Lung (tissue), 12 donors: Measurements from ENCODE around the gene TSC22D1. TPM values are rescaled to one million over a fixed set of nuclear protein-coding genes. Genes with fewer than 3 reads are reported as not detected.
"Not testable (repeated sequence)": the region's sequence is repeated elsewhere in the genome, so short reads cannot be mapped to it uniquely, and the experiment has no call there.

Experiments used
- ATAC-seq: fragments of 200-7000 bp; cut with Tn5 transposase; one replicate; pipeline ENCODE4 v1.9.1; 2020; ENCODE audit warnings: moderate number of reproducible peaks; ENCODE audit not compliant: insufficient read depth, low FRiP score
- DNase-seq, 3 donors: peaks; one replicate each; pipeline ENCODE4 v3.0.0-alpha.2; 2013 to 2017
- H3K27ac ChIP-seq, 2 donors: one replicate each; pipeline ENCODE4 v1.5.1; 2013; ENCODE audit warnings: mild to moderate bottlenecking in 2 of 2, moderate library complexity in 2 of 2, control low read depth in 1 of 2, inconsistent platforms in 1 of 2, low read depth in 1 of 2, low read length in 1 of 2
- H3K27me3 ChIP-seq, 3 donors: one replicate each; pipeline ENCODE4 v1.5.1; 2013; ENCODE audit warnings: low read length in 2 of 3; ENCODE audit not compliant: control insufficient read depth in 3 of 3, insufficient read depth in 3 of 3
- H3K36me3 ChIP-seq, 4 donors: one replicate each; pipeline ENCODE4 v1.5.1; 2013; ENCODE audit warnings: low read length in 4 of 4, mild to moderate bottlenecking in 1 of 4, moderate library complexity in 1 of 4; ENCODE audit not compliant: control insufficient read depth in 4 of 4, insufficient read depth in 4 of 4
- H3K4me1 ChIP-seq, 5 donors: one replicate each; pipeline ENCODE4 v1.5.1; 2013; ENCODE audit warnings: low read length in 5 of 5, mild to moderate bottlenecking in 2 of 5, moderate library complexity in 1 of 5; ENCODE audit not compliant: control insufficient read depth in 5 of 5, insufficient read depth in 5 of 5
- H3K4me3 ChIP-seq: one replicate; pipeline ENCODE4 v1.5.1; 2013; ENCODE audit warnings: mild to moderate bottlenecking, control low read depth, moderate library complexity
- H3K9ac ChIP-seq, 2 donors: one replicate each; pipeline ENCODE4 v1.5.1; 2013; ENCODE audit warnings: low read length in 2 of 2, control low read depth in 1 of 2; ENCODE audit not compliant: insufficient read depth in 1 of 2
- H3K9me3 ChIP-seq, 4 donors: one replicate each; pipeline ENCODE4 v1.5.1; 2013; ENCODE audit warnings: low read length in 3 of 4, mild to moderate bottlenecking in 1 of 4, moderate library complexity in 1 of 4; ENCODE audit not compliant: control insufficient read depth in 4 of 4, insufficient read depth in 3 of 4
- CTCF ChIP-seq: IDR thresholded peaks from 2 replicates; pipeline ENCODE4 v1.5.1; 2012; ENCODE audit warnings: mild to moderate bottlenecking; ENCODE audit errors: control extremely low read depth, extremely low read depth
- WGBS, 2 donors: extraction: QIAGEN DNeasy Blood & Tissue Kit; methylation state at CpG; one replicate each; pipeline ENCODE4 v1.1.7; 2013; 5-methylcytosine and 5-hydroxymethylcytosine counted together
- polyA plus RNA-seq, 2 donors: library from polyadenylated mRNA; stranded (reverse); fragments of 200-250 nt; gene quantifications; one replicate each; pipeline ENCODE4 v1.2.1, GENCODE V29; 2013
- total RNA-seq, 2 donors: library from RNA; depleted of rRNA in 1 of 2; stranded (reverse); fragments of >200 nt in 1 of 2; gene quantifications; one replicate each; pipeline ENCODE4 v1.2.1, GENCODE V29; 2014 to 2021
- donor health status: control.
- donor health status: control.
- donor health status: Bipolar disorder and iron deficiency.
- donor health status: healthy.
- donor health status: DM: yes; HTN: yes; CAD: no.

TSC22D1 gene
- total and polyA plus RNA-seq, 4 donors, result 77.0 to 179 (median 123) TPM

GRCh38 chr13:44519642-44520041 is 56.5 kb downstream of the TSC22D1 start:
- no peak overlapping the region for H3K4me3 ChIP-seq
- H3K9ac ChIP-seq, result no peak overlapping the region
- H3K9me3 ChIP-seq, result no peaks in the 10 kb centered on the region
- no peaks in the 10 kb centered on the region for H3K27me3 ChIP-seq
- no peak for TF ChIP-seq CTCF
- WGBS, 2 donors, result 87 to 91% methylated on average over 3 of the region's 3 CpGs
- H3K36me3 ChIP-seq, result no peaks in the 10 kb centered on the region
- no peak overlapping the region for H3K27ac ChIP-seq
- DNase-seq, result no peak
- no peak for ATAC-seq
- H3K4me1 ChIP-seq, result peaks cover 0 to 7% (median 0%) of the 10 kb centered on the region in 5 donors

DNA sequence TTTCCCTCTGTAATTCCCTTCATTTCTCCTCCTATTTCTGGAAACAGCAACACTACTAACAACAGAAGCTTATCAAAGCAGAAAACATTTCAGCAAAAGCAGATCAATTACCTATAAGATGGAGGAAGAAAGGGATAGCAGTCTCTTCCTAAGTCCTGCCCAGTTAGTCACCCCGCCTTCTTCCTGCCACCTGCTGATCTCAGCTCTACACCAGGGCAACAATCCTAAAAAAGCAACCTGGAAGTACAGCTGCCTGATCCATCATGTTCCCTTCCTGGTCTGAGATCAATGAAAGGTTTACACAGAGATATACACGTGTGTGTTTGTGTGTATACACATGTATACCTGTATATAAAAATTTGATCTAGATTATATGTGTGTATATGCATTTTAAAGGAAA is 59.4 kb downstream of the TSC22D1 start:
- ATAC-seq (no peak), DNase-seq (no peak)
- H3K9ac ChIP-seq, result no peak overlapping the region
- H3K27ac ChIP-seq, result no peak overlapping the region
- H3K27me3 ChIP-seq, result no peaks in the 10 kb centered on the region
- no peaks in the 10 kb centered on the region for H3K36me3 ChIP-seq
- WGBS, 2 donors, result 75% methylated on average over 2 of the region's 2 CpGs
- H3K4me3 ChIP-seq, result no peak overlapping the region
- H3K4me1 ChIP-seq, result no peaks in the 10 kb centered on the region
- no peak for TF ChIP-seq CTCF
- H3K9me3 ChIP-seq, result no peaks in the 10 kb centered on the region

DNA sequence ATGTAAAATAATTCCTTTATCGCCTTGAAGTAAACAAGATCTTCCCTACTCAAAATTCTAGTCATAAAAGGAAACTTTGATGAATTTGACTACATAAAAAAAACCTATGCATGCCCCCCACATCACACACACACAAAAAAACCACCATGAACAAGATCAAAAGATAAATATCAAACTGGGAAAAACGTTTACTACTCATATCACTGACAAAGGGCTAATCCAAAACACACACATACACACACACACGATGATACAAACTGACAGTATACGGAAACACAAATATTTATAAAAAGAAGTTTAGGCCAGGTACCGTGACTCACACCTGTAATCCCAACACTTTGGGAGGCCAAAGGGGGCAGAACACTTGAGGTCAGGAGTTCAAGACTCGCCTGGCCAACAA is 61.9 kb downstream of the TSC22D1 start:
- no peak overlapping the region for H3K27ac ChIP-seq
- no peaks in the 10 kb centered on the region for H3K9me3 ChIP-seq
- DNase-seq, result no peak
- H3K4me1 ChIP-seq, result no peaks in the 10 kb centered on the region
- no peak overlapping the region for H3K4me3 ChIP-seq
- H3K36me3 ChIP-seq, result no peaks in the 10 kb centered on the region
- ATAC-seq, result no peak
- no peaks in the 10 kb centered on the region for H3K27me3 ChIP-seq
- H3K9ac ChIP-seq, result no peak overlapping the region
- 75 to 87% methylated on average over 6 of the region's 6 CpGs for WGBS, 2 donors
- TF ChIP-seq CTCF, result no peak

- not testable (repeated sequence) for H3K9ac ChIP-seq, DNase-seq, H3K27me3 ChIP-seq, H3K9me3 ChIP-seq, ATAC-seq, H3K4me3 ChIP-seq, H3K36me3 ChIP-seq, H3K27ac ChIP-seq, H3K4me1 ChIP-seq
- WGBS, 2 donors, result 93 to 97% methylated on average over 6 of the region's 6 CpGs
Observed at GRCh38 chr13:44509853-44510252, 66.3 kb downstream of the TSC22D1 start.
